ENCODE measurements around the gene TCTN3.

TCTN3 gene

GRCh38 chr10:95706990-95707389 lies 13.3 kb upstream of the TCTN3 start:
- no peak overlapping the region for H3K4me3 ChIP-seq (ENCODE audit: low read depth, low read length)

GRCh38 chr10:95706573-95706972 lies 12.8 kb upstream of the TCTN3 start:
- no peak for DNase-seq (ENCODE audit: low read depth)
- no peak for TF ChIP-seq CTCF (conservative IDR thresholded peaks at IDR 0.05; ENCODE audit: low read depth, low read length)
- no peak overlapping the region for H3K4me3 ChIP-seq (ENCODE audit: low read depth, low read length)

More at GRCh38 chr10:95706990-95707389, 13.3 kb upstream of the TCTN3 start:
- no peak for DNase-seq (ENCODE audit: low read depth)
- TF ChIP-seq CTCF (conservative IDR thresholded peaks at IDR 0.05; ENCODE audit: low read depth, low read length), result no peak

GRCh38 chr10:95698415-95698814 lies 4.7 kb upstream of the TCTN3 start:
- no peak overlapping the region for H3K4me3 ChIP-seq (ENCODE audit: low read depth, low read length)
- no peak for DNase-seq (ENCODE audit: low read depth)
- no peak for TF ChIP-seq CTCF (conservative IDR thresholded peaks at IDR 0.05; ENCODE audit: low read depth, low read length)

GRCh38 chr10:95697429-95697828 lies 3.7 kb upstream of the TCTN3 start:
- TF ChIP-seq CTCF (conservative IDR thresholded peaks at IDR 0.05; ENCODE audit: low read depth, low read length), result no peak
- DNase-seq (ENCODE audit: low read depth), result no peak
- no peak overlapping the region for H3K4me3 ChIP-seq (ENCODE audit: low read depth, low read length)

GRCh38 chr10:95694665-95695064 lies 938 bp upstream of the TCTN3 start:
- DNase-seq (ENCODE audit: low read depth), result no peak
- H3K4me3 ChIP-seq (ENCODE audit: low read depth, low read length), result no peak overlapping the region
- no peak for TF ChIP-seq CTCF (conservative IDR thresholded peaks at IDR 0.05; ENCODE audit: low read depth, low read length)

GRCh38 chr10:95693071-95693667 lies 558 bp downstream of the TCTN3 start:
- no peak for TF ChIP-seq CTCF (conservative IDR thresholded peaks at IDR 0.05; ENCODE audit: low read depth, low read length)
- peak overlapping the region; percentile 100 for H3K4me3 ChIP-seq (ENCODE audit: low read depth, low read length)
- DNase-seq (ENCODE audit: low read depth), result no peak

- no peak overlapping the region for H3K4me3 ChIP-seq (ENCODE audit: low read depth, low read length)
- TF ChIP-seq CTCF (conservative IDR thresholded peaks at IDR 0.05; ENCODE audit: low read depth, low read length), result no peak
- no peak for DNase-seq (ENCODE audit: low read depth)
Observed at GRCh38 chr10:95691281-95691680, 2.4 kb downstream of the TCTN3 start.

All from choroid plexus epithelial cell (primary cell).